Osteoblast (primary cell): ENCODE results near the gene SLC35A1. TPM values are rescaled to one million over a fixed set of nuclear protein-coding genes. Genes with fewer than 3 reads are reported as not detected.

ENCODE experiments used
- DNase-seq: peaks from one replicate; pipeline ENCODE4 v3.0.0; 2011; ENCODE audit warnings: low spot score, mixed read lengths; ENCODE audit not compliant: insufficient read length; ENCODE audit errors: missing footprints
- H2AFZ ChIP-seq: 2 replicates; pipeline ENCODE4 v1.6.0; 2011; ENCODE audit warnings: mild to moderate bottlenecking, low read length
- H3K27ac ChIP-seq: 2 replicates; pipeline ENCODE4 v1.5.1; 2011; ENCODE audit warnings: mild to moderate bottlenecking, low read depth, low read length, moderate library complexity
- H3K27me3 ChIP-seq: 2 replicates; pipeline ENCODE4 v1.6.0; 2012; ENCODE audit warnings: mild to moderate bottlenecking, control low read depth, inconsistent platforms, low read length, moderate library complexity; ENCODE audit not compliant: insufficient read depth
- H3K36me3 ChIP-seq: 2 replicates; pipeline ENCODE4 v1.5.1; 2011; ENCODE audit warnings: mild to moderate bottlenecking, low read length, control low read depth, moderate library complexity; ENCODE audit not compliant: insufficient read depth
- H3K4me1 ChIP-seq: 2 replicates; pipeline ENCODE4 v1.5.1; 2011; ENCODE audit warnings: mild to moderate bottlenecking, low read length, control low read depth, moderate library complexity; ENCODE audit not compliant: insufficient read depth
- H3K4me2 ChIP-seq: 2 replicates; pipeline ENCODE4 v1.6.0; 2011; ENCODE audit warnings: mild to moderate bottlenecking, low read length; ENCODE audit not compliant: insufficient read depth
- H3K4me3 ChIP-seq: fragments of 200-600 bp; sonication (generic); 3 replicates; pipeline ENCODE4 v1.5.1; 2012; ENCODE audit warnings: mild to moderate bottlenecking, low read length, inconsistent platforms; ENCODE audit not compliant: insufficient read depth
- H3K79me2 ChIP-seq: 2 replicates; pipeline ENCODE4 v1.6.0; 2012; ENCODE audit warnings: mild to moderate bottlenecking, low read length, control low read depth, inconsistent platforms; ENCODE audit not compliant: insufficient read depth
- H3K9me3 ChIP-seq: 2 replicates; pipeline ENCODE4 v1.5.1; 2011; ENCODE audit warnings: low read depth, low read length, control low read depth
- H4K20me1 ChIP-seq: 2 replicates; pipeline ENCODE4 v1.6.0; 2012; ENCODE audit warnings: mild to moderate bottlenecking, low read length, control low read depth; ENCODE audit not compliant: insufficient read depth
- CTCF ChIP-seq: IDR thresholded peaks from 2 replicates; pipeline ENCODE4 v1.5.1; 2011; ENCODE audit warnings: mild to moderate bottlenecking, low read depth, low read length, moderate library complexity; ENCODE audit errors: extremely low read depth
- total RNA-seq: library from RNA; depleted of rRNA; stranded (reverse); fragments of >200 nt; gene quantifications from 2 replicates; pipeline ENCODE4 v1.2.3, GENCODE V29; 2012

Gene SLC35A1
- total RNA-seq, 1 donor, result 15.6 TPM

DNA sequence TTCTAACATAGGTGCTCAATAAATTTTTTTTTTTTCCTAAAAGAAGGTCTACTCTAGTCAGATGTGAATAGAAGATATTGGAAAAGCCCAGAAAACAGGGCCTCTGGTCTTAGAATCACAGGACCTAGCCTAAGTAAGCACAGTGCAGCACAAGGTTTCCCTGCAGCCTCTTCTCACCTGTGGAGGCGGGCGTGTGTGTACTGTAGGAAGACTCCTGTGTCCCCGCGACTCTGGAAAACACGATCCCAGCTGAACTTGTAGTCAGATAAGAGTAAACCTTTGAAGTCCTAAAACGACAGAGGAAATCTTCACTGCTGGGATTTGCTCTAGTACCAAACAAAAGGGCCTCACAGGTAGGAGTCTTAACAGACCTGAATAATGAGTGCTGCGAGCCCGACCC, 45.7 kb downstream of the SLC35A1 start:
- Histone ChIP-seq H3K9me3 (no peaks in the 10 kb centered on the region), H3K79me2 (no peaks in the 10 kb centered on the region), H3K27ac (no peak overlapping the region), H4K20me1 (no peaks in the 10 kb centered on the region), H3K4me2 (no peak overlapping the region), H3K27me3 (no peaks in the 10 kb centered on the region), H2AFZ (no peak overlapping the region), H3K36me3 (peaks cover 70% of the 10 kb centered on the region), H3K4me3 (no peak overlapping the region), H3K4me1 (no peaks in the 10 kb centered on the region)
- no peak for TF ChIP-seq CTCF
- DNase-seq, result no peak

DNA sequence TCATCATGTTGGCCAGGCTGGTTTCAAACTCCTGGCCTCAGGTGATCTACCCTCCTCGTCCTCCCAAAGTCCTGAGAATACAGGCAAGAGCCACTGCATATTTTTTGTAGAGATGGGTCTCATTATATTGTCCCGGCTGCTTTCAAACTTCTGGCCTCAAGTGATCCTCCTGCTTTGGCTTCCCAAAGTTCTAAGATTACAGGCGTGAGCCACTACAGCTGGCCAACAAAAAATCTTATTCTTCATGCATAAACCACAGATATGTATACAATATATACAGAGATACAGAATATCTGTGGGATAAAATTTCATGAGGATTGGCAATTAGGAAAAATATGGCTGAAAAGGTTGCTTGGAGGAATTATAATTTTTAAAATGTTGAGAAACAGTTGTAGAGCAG, 49.9 kb downstream of the SLC35A1 start:
- no peaks in the 10 kb centered on the region for H4K20me1 ChIP-seq
- H3K27ac ChIP-seq, result no peak overlapping the region
- H3K36me3 ChIP-seq, result peaks cover 47% of the 10 kb centered on the region
- no peak for DNase-seq
- H2AFZ ChIP-seq, result no peak overlapping the region
- H3K9me3 ChIP-seq, result no peaks in the 10 kb centered on the region
- H3K79me2 ChIP-seq, result peaks cover 2% of the 10 kb centered on the region
- no peak for TF ChIP-seq CTCF
- no peak overlapping the region for H3K4me3 ChIP-seq
- H3K4me2 ChIP-seq, result no peak overlapping the region
- no peaks in the 10 kb centered on the region for H3K27me3 ChIP-seq
- H3K4me1 ChIP-seq, result no peaks in the 10 kb centered on the region

DNA sequence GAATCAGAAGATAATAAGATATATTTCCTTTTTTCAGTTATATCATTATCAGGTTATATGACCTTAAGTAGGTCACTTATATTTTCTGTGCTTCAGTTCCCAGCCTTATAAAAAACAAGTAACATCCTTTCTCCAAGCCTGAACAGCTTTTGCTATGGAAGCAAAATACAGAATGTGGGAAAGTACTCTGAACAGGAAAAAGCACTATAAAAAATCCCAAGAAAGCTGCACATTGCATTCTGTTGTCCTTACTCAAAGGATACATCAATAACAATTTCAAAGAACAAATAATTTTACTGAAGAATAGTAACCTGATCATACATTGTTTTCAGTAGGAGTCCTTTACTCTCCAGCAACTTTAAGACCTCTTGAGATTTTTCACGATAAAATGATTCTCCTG, 56.4 kb downstream of the SLC35A1 start:
- H4K20me1 ChIP-seq, result no peaks in the 10 kb centered on the region
- H3K4me2 ChIP-seq, result no peak overlapping the region
- TF ChIP-seq CTCF, result no peak
- no peak overlapping the region for H3K27ac ChIP-seq
- no peaks in the 10 kb centered on the region for H3K4me1 ChIP-seq
- no peak overlapping the region for H2AFZ ChIP-seq
- no peak overlapping the region for H3K4me3 ChIP-seq
- H3K36me3 ChIP-seq, result peaks cover 27% of the 10 kb centered on the region
- H3K9me3 ChIP-seq, result no peaks in the 10 kb centered on the region
- DNase-seq, result no peak
- H3K27me3 ChIP-seq, result no peaks in the 10 kb centered on the region
- peaks cover 5% of the 10 kb centered on the region for H3K79me2 ChIP-seq

- H3K79me2 ChIP-seq, result no peaks in the 10 kb centered on the region
- no peaks in the 10 kb centered on the region for H3K27me3 ChIP-seq
- no peak overlapping the region for H3K4me2 ChIP-seq
- DNase-seq, result no peak
- TF ChIP-seq CTCF, result no peak
- no peak overlapping the region for H3K4me3 ChIP-seq
- H3K27ac ChIP-seq, result no peak overlapping the region
- no peaks in the 10 kb centered on the region for H4K20me1 ChIP-seq
- no peaks in the 10 kb centered on the region for H3K9me3 ChIP-seq
- no peaks in the 10 kb centered on the region for H3K4me1 ChIP-seq
- no peak overlapping the region for H2AFZ ChIP-seq
- peaks cover 38% of the 10 kb centered on the region for H3K36me3 ChIP-seq
Measured at GRCh38 chr6:87534377-87535047, 61.7 kb downstream of the SLC35A1 start.
